B cell (primary cell): ENCODE measurements around the gene ESYT2. TPM values are rescaled to one million over a fixed set of nuclear protein-coding genes. Genes with fewer than 3 reads are reported as not detected.

Experiments
- ATAC-seq: fragments of 200-7000 bp; cut with Tn5 transposase; one replicate; pipeline ENCODE4 v1.10.0; 2021; ENCODE audit warnings: low read depth, mild to moderate bottlenecking, moderate number of reproducible peaks, moderate library complexity
- CTCF ChIA-PET: fragments of 350-600 bp; sonication (Branson Sonifier 250); formaldehyde crosslinking; loops from one replicate; lab custom pipeline; 2021; ENCODE audit warnings: antibody characterized with exemption, inconsistent platforms; lab: Charles Lee
- POLR2A ChIA-PET: fragments of 350-600 bp; sonication (Branson Sonifier 250); formaldehyde crosslinking; loops from one replicate; lab custom pipeline; 2021; ENCODE audit warnings: antibody characterized with exemption; lab: Charles Lee
- DNase-seq: peaks from one replicate; pipeline ENCODE4 v3.0.0; 2013
- H2AFZ ChIP-seq: 2 replicates; pipeline ENCODE4 v1.6.1; 2012; ENCODE audit warnings: mild to moderate bottlenecking, low read depth, low read length; ENCODE audit not compliant: insufficient read depth, poor library complexity, severe bottlenecking
- H3K27ac ChIP-seq, 2 donors: 1 replicate in 1 of 2; 2 replicates in 1 of 2; pipeline ENCODE4 v1.5.1; 2012 to 2013; ENCODE audit warnings: low read length in 2 of 2, mild to moderate bottlenecking in 2 of 2, moderate library complexity in 1 of 2
- H3K27me3 ChIP-seq, 4 experiments: fragments of 200-600 bp in 1 of 4; sonication (generic) in 1 of 4; replicated peaks in 1 of 4; 1 replicate in 2 of 4; 2 replicates in 2 of 4; pipeline versions ENCODE4 v1.6.1 to v1.7.0; 2013 to 2016; ENCODE audit warnings: low read length in 3 of 4, mild to moderate bottlenecking in 2 of 4, mixed read lengths in 1 of 4, moderate library complexity in 1 of 4; ENCODE audit not compliant: insufficient read depth in 4 of 4, control insufficient read depth in 3 of 4; ENCODE audit errors: control extremely low read depth in 1 of 4
- H3K36me3 ChIP-seq, 2 experiments: replicated peaks in 1 of 2; 1 replicate in 1 of 2; 2 replicates in 1 of 2; pipeline versions ENCODE4 v1.6.1 to v1.7.1; 2013; ENCODE audit warnings: low read length in 1 of 2; ENCODE audit not compliant: insufficient read depth in 2 of 2, control insufficient read depth in 1 of 2; ENCODE audit errors: control extremely low read depth in 1 of 2, extremely low read depth in 1 of 2
- H3K4me1 ChIP-seq, 2 donors: fragments of 200-600 bp in 1 of 2; sonication (generic) in 1 of 2; 1 replicate in 1 of 2; 2 replicates in 1 of 2; pipeline versions ENCODE4 v1.5.1 to v1.6.1; 2013 to 2017; ENCODE audit warnings: low read length in 2 of 2; ENCODE audit not compliant: control insufficient read depth in 2 of 2, insufficient read depth in 2 of 2
- H3K4me2 ChIP-seq: replicated peaks from 2 replicates; pipeline ENCODE3; 2012; ENCODE audit warnings: mild to moderate bottlenecking, low read depth, low read length; ENCODE audit not compliant: poor library complexity, severe bottlenecking
- H3K4me3 ChIP-seq, 5 experiments: fragments of 200-600 bp in 1 of 5; sonication (generic) in 1 of 5; 1 replicate in 3 of 5; 2 replicates in 2 of 5; pipeline versions ENCODE4 v1.5.1 to v1.7.0; 2011 to 2016; ENCODE audit warnings: low read length in 4 of 5, mild to moderate bottlenecking in 4 of 5, low read depth in 2 of 5, control low read depth in 1 of 5, moderate library complexity in 1 of 5; ENCODE audit not compliant: insufficient read depth in 1 of 5; ENCODE audit errors: control extremely low read depth in 1 of 5, extremely low read depth in 1 of 5
- H3K79me2 ChIP-seq: fragments of 200-600 bp; sonication (generic); one replicate; pipeline ENCODE4 v1.6.0; 2016; ENCODE audit warnings: low read length; ENCODE audit not compliant: control insufficient read depth, insufficient read depth
- H3K9ac ChIP-seq: fragments of 200-600 bp; sonication (generic); 2 replicates; pipeline ENCODE4 v1.6.1; 2017; ENCODE audit warnings: mild to moderate bottlenecking, low read length, moderate library complexity
- H3K9me3 ChIP-seq, 3 donors: one replicate each; pipeline versions ENCODE4 v1.6.1 to v1.7.1; 2013; ENCODE audit warnings: low read length in 2 of 3; ENCODE audit not compliant: control insufficient read depth in 2 of 3, insufficient read depth in 1 of 3; ENCODE audit errors: control extremely low read depth in 1 of 3
- H4K20me1 ChIP-seq: 2 replicates; pipeline ENCODE4 v1.6.0; 2012; ENCODE audit warnings: mild to moderate bottlenecking, low read length; ENCODE audit not compliant: insufficient read depth, control insufficient read depth, poor library complexity, severe bottlenecking
- H3K27ac Mint-ChIP-seq: one replicate; pipeline ENCODE4 v1.8.0; 2021; ENCODE audit warnings: mixed read lengths
- H3K27me3 Mint-ChIP-seq: one replicate; pipeline ENCODE4 v1.8.0; 2021; ENCODE audit warnings: mixed read lengths
- H3K4me1 Mint-ChIP-seq: one replicate; pipeline ENCODE4 v1.8.0; 2021; ENCODE audit warnings: mixed read lengths
- H3K4me3 Mint-ChIP-seq: one replicate; pipeline ENCODE4 v1.8.0; 2021; ENCODE audit warnings: mixed read lengths
- H3K9me3 Mint-ChIP-seq: one replicate; pipeline ENCODE4 v1.8.0; 2022; ENCODE audit warnings: mixed read lengths; ENCODE audit not compliant: insufficient read depth
- CTCF ChIP-seq: fragments of 200-600 bp; IDR thresholded peaks from one replicate; pipeline ENCODE4 v1.8.0; 2022; ENCODE audit warnings: antibody characterized with exemption, mild to moderate bottlenecking
- EZH2 ChIP-seq: IDR thresholded peaks from 2 replicates; pipeline ENCODE4 v1.6.1; 2012; ENCODE audit warnings: borderline replicate concordance, low read depth, mild to moderate bottlenecking, moderate library complexity, low read length; ENCODE audit not compliant: insufficient read depth, poor library complexity, severe bottlenecking
- WGBS: methylation state at CpG from one replicate; pipeline ENCODE4 v1.1.5; 2013; ENCODE audit warnings: missing lambda C conversion rate; ENCODE audit not compliant: insufficient coverage; 5-methylcytosine and 5-hydroxymethylcytosine counted together
- intact Hi-C: fragments of 100-400 bp; cut with micrococcal nuclease; formaldehyde crosslinking; loops from one replicate; pipeline ENCODE4 v1.10.0; 2022
- polyA plus RNA-seq: library from polyadenylated mRNA; depleted of rRNA; stranded (reverse); fragments of >200 nt; gene quantifications from 2 replicates; pipeline ENCODE4 v1.2.3, GENCODE V29; 2012
- total RNA-seq, 2 donors: library from RNA; stranded (reverse); fragments of 120-200 nt in 1 of 2; gene quantifications; 1 replicate in 1 of 2; 2 replicates in 1 of 2; pipeline versions ENCODE4 v1.2.3 to v1.2.4, GENCODE V29; 2013 to 2022

The ESYT2 gene
- total and polyA plus RNA-seq, 2 donors (not counting 1 experiment from before 2014, with no cell fraction given) = 12.0 to 34.2 TPM

- no peak for ATAC-seq
- Histone ChIP-seq H3K4me1 (peaks cover 0 to 7% of the 10 kb centered on the region in 2 donors), H2AFZ (no peak overlapping the region), H3K27ac (no peak overlapping the region), H3K4me3 (no peak overlapping the region), H3K4me2 (no peak overlapping the region), H3K79me2 (no peaks in the 10 kb centered on the region), H3K27me3 (no peaks in the 10 kb centered on the region), H3K36me3 (peaks cover 0 to under 1% of the 10 kb centered on the region in 2 experiments), H4K20me1 (no peaks in the 10 kb centered on the region), H3K9me3 (peaks cover 0 to 2% (median 0%) of the 10 kb centered on the region in 3 donors), H3K9ac (no peak overlapping the region)
- Mint-ChIP-seq H3K27me3 (no peaks in the 10 kb centered on the region), H3K27ac (no peak overlapping the region), H3K4me3 (no peak overlapping the region), H3K9me3 (no peaks in the 10 kb centered on the region), H3K4me1 (peaks cover 8% of the 10 kb centered on the region)
- ChIA-PET POLR2A (no interaction called here), CTCF (interaction anchor here (5.2 kb wide), 1 partner anchor 282 kb away, joined by 123 read pairs; no protein-coding TSS in a partner anchor)
- no peak for TF ChIP-seq CTCF
- TF ChIP-seq EZH2 = no peak
- intact Hi-C loops = no loop called here
- DNase-seq = no peak
- 72% methylated on average over 5 of the region's 6 CpGs for WGBS
Measured at GRCh38 chr7:158694650-158695049, 134.7 kb downstream of the ESYT2 start.

GRCh38 chr7:158689488-158689887 is 139.8 kb downstream of the ESYT2 start:
- H3K9me3 Mint-ChIP-seq = no peaks in the 10 kb centered on the region
- WGBS = no CpG with 5 or more reads among the region's 2 CpGs
- no peaks in the 10 kb centered on the region for H3K27me3 Mint-ChIP-seq
- no peaks in the 10 kb centered on the region for H3K4me1 Mint-ChIP-seq
- H2AFZ ChIP-seq = no peak overlapping the region
- H3K4me3 ChIP-seq = no peak overlapping the region
- H3K4me3 Mint-ChIP-seq = no peak overlapping the region
- no peaks in the 10 kb centered on the region for H3K27me3 ChIP-seq
- intact Hi-C loops = no loop called here
- H3K27ac Mint-ChIP-seq = no peak overlapping the region
- H3K27ac ChIP-seq = no peak overlapping the region
- ChIA-PET CTCF (interaction anchor here (0.8 to 2.4 kb wide), 3 partner anchors 10 to 287 kb away, joined by 3 to 8 read pairs (median 3); no protein-coding TSS in a partner anchor), POLR2A (no interaction called here)
- no peaks in the 10 kb centered on the region for H3K79me2 ChIP-seq
- H3K36me3 ChIP-seq = peaks cover 7 to 17% of the 10 kb centered on the region in 2 experiments
- TF ChIP-seq EZH2 = no peak
- no peak for TF ChIP-seq CTCF
- H4K20me1 ChIP-seq = no peaks in the 10 kb centered on the region
- H3K9me3 ChIP-seq = no peaks in the 10 kb centered on the region
- no peak for ATAC-seq
- H3K4me1 ChIP-seq = no peaks in the 10 kb centered on the region
- no peak overlapping the region for H3K9ac ChIP-seq
- no peak for DNase-seq
- no peak overlapping the region for H3K4me2 ChIP-seq
